Measurements from ENCODE around the gene DCAF15.

Gene DCAF15

DNA sequence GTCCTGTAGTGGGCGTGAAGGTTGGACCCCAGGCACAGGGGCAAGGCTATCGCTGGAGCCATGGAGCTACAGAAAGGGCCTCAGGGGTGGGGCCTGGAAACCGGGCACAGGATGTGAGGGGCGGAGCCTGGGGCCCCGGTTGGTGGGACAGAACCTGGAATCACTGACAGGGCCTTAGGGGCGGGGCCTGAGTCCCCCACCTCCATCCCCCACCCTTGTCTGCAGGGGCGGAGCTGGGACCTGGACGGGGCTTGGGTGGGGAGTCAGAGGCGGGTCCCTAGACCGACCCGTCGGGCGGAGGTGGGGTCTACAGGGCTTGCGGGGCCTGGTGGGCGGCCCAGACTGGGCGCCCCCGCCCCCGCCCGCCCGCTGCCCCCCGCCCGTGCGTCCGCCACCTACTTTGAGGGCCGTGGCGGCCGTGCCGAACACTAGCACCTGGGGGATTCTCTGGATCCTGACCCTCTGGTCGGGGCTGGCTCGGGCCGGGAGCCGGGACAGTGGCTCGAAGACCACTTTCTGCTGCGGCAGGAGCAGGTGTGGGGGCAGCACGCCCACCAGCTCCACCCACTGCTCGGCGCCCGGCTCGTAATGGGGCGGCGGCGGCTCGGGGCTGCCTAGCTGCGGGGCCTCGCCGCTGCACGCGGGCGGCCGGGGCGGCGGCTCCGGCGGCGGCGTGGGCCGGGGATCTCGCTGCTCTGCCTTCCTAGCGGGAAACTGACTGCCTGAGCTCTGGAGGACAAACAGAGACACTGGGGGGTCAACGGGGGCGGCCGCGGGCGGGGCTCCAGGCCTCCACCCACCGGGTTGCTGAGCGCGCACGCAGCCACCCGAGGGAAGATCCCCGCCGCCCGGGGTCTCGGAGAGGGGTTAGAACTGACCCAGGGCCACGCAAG is 26.3 kb downstream of the DCAF15 start:
- DNase-seq: no peak

DNA sequence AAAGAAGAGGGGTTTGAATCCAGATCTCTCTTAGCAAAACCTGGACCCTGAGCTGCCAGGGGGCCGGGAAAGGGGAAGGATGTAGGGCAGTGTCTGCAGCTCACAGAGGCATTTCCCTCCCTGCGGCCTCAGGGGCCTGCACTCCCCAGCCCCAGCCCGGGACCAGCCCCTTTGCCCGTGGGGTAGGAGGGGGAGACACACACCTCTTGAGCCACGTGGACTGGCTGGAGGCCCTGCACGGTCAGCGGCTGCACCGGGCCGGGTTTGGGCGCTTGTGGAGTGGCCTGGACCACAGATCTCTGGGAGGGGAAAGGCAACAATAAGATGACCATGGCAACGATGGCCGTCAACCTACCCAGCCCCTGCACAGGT is 26.9 kb downstream of the DCAF15 start:
- DNase-seq: no peak

GRCh38 chr19:13979686-13980085 is 27.4 kb downstream of the DCAF15 start:
- DNase-seq: no peak

DNA sequence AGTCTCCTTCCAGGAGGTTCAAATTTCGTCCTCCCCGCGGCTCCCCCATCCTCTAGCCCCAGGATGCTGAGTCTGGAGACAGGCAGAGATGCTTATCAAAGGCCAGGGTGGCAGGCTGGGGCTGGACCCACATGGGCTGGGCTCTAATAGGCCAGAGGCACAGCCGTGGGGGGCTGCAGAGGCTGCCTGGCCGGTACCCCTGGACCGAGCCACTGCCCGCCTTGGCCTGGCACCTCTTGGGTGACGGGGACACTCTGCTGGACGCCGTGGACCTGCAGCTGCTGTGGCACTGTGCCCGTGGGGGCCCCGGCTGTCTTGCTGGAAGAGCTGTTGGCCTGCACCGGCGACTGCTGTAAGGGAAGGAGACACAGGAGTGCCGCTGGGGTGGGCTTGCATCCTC is 28.0 kb downstream of the DCAF15 start:
- no peak for DNase-seq

GRCh38 chr19:13981021-13981420 is 28.7 kb downstream of the DCAF15 start:
- no peak for DNase-seq

- DNase-seq: no peak
Observed at GRCh38 chr19:13981467-13981866, 29.2 kb downstream of the DCAF15 start.

GRCh38 chr19:13981988-13982501 is 29.7 kb downstream of the DCAF15 start:
- no peak for DNase-seq

DNA sequence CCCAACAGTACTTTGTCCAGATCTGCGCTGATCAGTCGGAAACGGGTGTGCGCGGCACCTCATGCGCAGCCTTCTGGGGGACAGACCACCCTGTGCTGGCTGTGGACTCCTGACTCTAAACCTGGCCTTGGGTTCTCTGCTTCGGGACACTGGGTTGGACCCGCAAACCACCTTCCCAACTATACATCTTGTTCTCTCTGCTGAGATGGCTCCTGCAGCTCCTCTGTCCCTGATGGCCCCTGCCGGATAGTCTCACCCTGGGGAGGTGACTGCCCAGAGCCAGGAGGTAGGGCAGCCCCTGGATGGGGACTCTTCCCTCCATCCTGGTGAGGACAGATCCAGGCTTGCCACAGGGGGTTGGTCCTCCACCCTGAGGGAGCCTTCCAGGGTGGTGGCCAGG is 30.5 kb downstream of the DCAF15 start:
- no peak for DNase-seq

GRCh38 chr19:13983213-13983889 is 31.0 kb downstream of the DCAF15 start:
- DNase-seq: peak in 2 of 4 experiments; percentile 21 to 37

- DNase-seq: no peak
Observed at GRCh38 chr19:13984186-13984585, 31.9 kb downstream of the DCAF15 start.

DNA sequence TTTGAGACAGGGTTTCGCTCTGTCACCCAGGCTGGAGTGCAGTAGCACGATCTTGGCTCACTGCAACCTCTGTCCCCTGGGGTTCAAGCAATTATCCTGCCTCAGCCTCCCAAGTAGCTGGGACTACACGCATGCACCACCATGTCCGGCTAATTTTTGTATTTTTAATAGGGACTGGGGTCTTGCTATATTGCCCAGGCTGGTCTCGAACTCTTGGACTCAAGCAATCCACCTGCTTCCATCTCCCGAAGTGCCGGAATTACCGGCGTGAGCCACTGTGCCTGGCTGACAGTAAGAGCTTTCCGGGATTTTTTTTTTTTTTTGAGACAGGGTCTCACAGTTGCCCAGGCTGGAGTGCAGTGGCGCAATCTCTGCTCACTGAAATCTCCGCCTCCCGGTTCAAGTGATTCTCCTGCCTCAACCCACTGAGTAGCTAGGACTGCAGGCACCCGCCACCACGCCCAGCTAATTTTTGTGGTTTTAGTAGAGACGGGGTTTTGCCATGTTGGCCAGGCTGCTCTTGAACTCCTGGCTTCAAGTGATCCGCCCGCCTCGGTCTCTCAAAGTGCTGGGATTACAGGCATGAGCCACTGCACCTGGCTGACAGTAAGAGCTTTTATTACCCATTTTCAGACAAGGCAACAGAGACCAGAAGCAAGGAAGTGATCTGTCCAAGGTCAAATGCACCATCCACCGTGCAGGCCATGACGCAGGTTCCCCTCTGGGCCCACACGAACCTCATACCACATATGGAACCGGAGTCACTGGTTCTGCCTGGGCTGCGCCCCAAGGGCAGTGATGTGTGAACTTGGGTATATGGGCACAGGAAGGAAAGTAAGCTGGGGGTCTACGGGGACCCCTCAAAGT is 32.8 kb downstream of the DCAF15 start:
- DNase-seq: no peak

DNA sequence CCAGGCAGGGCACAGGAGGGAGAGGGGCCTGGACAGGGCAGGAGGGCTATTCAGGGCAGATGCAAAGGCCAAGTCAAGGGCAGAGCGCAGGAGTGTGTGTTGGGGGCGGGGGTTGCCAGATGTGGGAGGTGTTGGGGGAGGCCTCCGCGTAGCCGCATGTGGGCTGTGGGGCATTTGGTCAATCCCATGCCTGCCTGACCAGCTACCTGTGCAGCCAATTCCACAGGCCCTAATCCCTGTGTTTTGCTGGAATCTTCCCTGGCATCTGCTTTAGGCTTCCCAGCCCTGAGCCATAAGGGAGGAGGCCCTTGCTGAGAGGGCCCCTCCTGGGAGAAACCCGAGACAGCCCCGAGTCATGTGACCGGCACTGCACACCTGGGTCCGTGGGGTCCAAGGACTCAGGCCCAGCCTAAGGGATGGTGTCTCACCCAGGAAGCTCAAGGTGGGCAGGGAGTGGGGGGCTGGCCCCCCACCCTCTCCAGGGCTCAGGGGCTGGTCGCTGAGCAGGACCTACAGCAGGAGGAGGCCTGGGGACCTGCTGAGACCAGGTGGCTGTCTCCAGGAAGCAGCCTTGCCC is 33.5 kb downstream of the DCAF15 start:
- DNase-seq: no peak

DNA sequence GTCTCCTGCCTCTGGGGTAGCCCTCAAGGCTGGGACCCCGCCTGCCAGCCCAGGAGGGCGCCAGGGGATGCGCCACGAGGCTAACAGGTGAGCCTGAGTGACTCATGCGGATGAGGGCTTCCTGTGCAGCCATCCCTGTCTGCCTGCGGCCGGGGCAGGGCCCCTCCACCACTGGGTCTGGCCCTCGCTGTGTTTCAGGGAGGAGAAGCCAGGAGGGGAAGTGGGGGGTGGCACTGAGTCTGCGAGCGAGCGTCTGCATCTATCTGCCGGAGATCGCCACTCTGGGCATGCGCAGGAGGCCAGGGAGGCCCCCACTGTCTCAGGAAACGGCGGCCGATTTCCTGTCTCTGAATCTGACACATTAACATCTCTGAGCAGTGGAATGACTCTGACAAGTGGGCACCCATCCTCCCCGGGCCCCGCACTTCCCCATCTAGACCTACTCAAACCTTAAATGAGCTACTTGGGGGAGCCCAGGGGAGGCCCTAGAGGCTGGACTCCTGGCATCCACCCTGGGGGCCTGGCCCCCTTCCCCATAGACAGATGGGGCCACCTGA is 34.1 kb downstream of the DCAF15 start:
- DNase-seq: peak; percentile 88 to 98 (median 96)

GRCh38 chr19:13987101-13987890 is 35.0 kb downstream of the DCAF15 start:
- DNase-seq: no peak

GRCh38 chr19:13989487-13989886 is 37.2 kb downstream of the DCAF15 start:
- no peak for DNase-seq

- no peak for DNase-seq
Observed at GRCh38 chr19:13990085-13990484, 37.8 kb downstream of the DCAF15 start.

DNA sequence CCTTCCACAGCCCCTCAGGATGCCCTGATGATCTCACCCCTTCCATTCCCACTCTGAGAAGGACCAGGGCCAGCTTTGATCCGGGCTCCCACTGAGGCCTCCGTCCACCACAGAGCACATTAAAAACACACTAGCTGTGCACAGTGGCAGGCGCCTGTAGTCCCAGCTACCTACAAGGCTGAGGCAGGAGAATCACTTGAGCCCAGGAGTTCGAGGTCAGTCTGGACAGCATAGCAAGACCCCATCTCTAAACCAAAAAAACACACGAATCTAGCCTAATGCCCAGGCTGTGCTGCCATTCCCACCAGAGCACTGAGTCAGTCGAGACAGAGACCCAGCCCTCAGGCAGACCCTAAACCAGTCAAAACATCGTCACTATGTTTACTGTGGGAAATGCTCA is 39.7 kb downstream of the DCAF15 start:
- DNase-seq: no peak

GRCh38 chr19:13993590-13994300 is 41.4 kb downstream of the DCAF15 start:
- no peak for DNase-seq

DNA sequence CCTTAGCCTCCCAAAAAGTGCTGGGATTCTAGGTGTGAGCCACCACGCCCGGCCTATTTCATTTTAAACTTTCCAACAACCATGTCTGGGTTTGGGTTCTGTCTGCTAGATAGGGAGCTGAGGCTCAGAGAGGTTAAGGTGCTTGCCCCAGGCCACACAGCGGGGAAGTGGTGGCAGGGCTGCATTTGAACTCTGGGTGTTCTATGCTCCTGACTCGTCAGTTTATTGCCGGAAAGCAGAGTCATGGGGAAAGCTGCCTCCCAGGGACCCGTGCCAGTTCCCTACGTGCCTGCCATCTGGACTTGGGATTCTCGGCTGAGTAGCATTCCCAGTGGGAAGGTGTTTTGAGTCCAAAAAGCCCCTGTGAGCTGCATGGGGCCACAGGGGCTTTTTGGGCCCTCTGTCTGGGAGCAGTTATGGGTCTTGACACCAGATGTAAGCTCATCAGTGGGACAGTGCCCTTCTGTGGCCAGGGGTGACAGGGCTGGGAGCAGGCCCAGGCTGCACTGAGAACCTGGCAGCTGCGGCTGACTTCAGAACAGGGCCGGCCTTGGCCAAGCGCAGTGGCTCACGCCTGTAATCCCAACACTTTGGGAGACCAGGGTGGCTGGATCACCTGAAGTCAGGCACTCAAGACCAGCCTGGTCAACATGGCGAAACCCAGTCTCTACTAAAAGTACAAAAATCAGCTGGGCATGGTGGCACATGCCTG is 42.9 kb downstream of the DCAF15 start:
- DNase-seq: no peak

Measured in activated naive CD4-positive, alpha-beta T cell (primary cell).